GM12878 (cell line): ENCODE results near the gene H2BK1. TPM values are rescaled to one million over a fixed set of nuclear protein-coding genes. Genes with fewer than 3 reads are reported as not detected.

Experiments
- ATAC-seq: fragments of 200-7000 bp; cut with Tn5 transposase; 3 replicates; pipeline ENCODE4 v1.9.1; 2020; ENCODE audit warnings: mild to moderate bottlenecking, moderate library complexity
- BruUV-seq: library from RNA; stranded (reverse); fragments of 400-500 nt; replicated peaks from 2 replicates; lab custom pipeline; 2021; lab: Mats Ljungman, UMichigan
- CTCF ChIA-PET: fragments of 300-600 bp; sonication (Branson Sonifier 250); formaldehyde crosslinking; extraction: SDS; loops from one replicate; lab custom pipeline; 2021; ENCODE audit warnings: inconsistent platforms; lab: Yijun Ruan, JAX
- POLR2A ChIA-PET: fragments of 350-600 bp; formaldehyde crosslinking; extraction: SDS; loops from one replicate; lab custom pipeline; 2021; ENCODE audit warnings: inconsistent platforms; lab: Charles Lee
- RAD21 ChIA-PET: fragments of 300-600 bp; sonication (Branson Sonifier 250); formaldehyde crosslinking; loops from one replicate; lab custom pipeline; 2023; ENCODE audit warnings: antibody characterized with exemption; ENCODE audit not compliant: unreplicated experiment; lab: Charles Lee
- SMC1A ChIA-PET: fragments of 300-600 bp; sonication (Branson Sonifier 250); formaldehyde crosslinking; loops from one replicate; lab custom pipeline; 2023; ENCODE audit not compliant: unreplicated experiment, uncharacterized antibody; lab: Charles Lee
- DNase-seq: peaks from one replicate; pipeline ENCODE4 v3.0.0-alpha.2; 2011; ENCODE audit warnings: low read depth, low spot score
- FAIRE-seq: peaks from 3 replicates; lab custom pipeline; 2011; peaks lifted over from hg19 to GRCh38; lab: Jason Lieb, UNC
- H2AFZ ChIP-seq: 2 replicates; pipeline ENCODE4 v1.6.0; 2011; ENCODE audit warnings: low read depth, low read length, control low read depth; ENCODE audit not compliant: control insufficient read depth
- H3K27ac ChIP-seq: 2 replicates; pipeline ENCODE4 v1.5.1; 2011; ENCODE audit warnings: control low read depth; ENCODE audit not compliant: control insufficient read depth, insufficient read depth
- H3K27me3 ChIP-seq, 2 experiments: replicated peaks in 1 of 2; 2 replicates each; pipeline versions ENCODE4 v1.6.0 to v1.6.1; 2011; ENCODE audit warnings: low read length in 1 of 2; ENCODE audit not compliant: control insufficient read depth in 2 of 2, insufficient read depth in 2 of 2
- H3K36me3 ChIP-seq, 2 experiments: 2 replicates each; pipeline ENCODE4 v1.5.1; 2011; ENCODE audit warnings: low read length in 1 of 2; ENCODE audit not compliant: control insufficient read depth in 2 of 2, insufficient read depth in 2 of 2
- H3K4me1 ChIP-seq: 2 replicates; pipeline ENCODE4 v1.6.1; 2011; ENCODE audit warnings: mild to moderate bottlenecking, low read length, moderate library complexity, mixed read lengths; ENCODE audit not compliant: control insufficient read depth, insufficient read depth
- H3K4me2 ChIP-seq: 2 replicates; pipeline ENCODE4 v1.6.0; 2011; ENCODE audit warnings: control low read depth; ENCODE audit not compliant: control insufficient read depth, insufficient read depth
- H3K4me3 ChIP-seq: fragments of 200-600 bp; sonication (generic); 2 replicates; pipeline ENCODE4 v1.5.1; 2016
- H3K79me2 ChIP-seq: 2 replicates; pipeline ENCODE4 v1.6.0; 2011; ENCODE audit warnings: low read length; ENCODE audit not compliant: control insufficient read depth, insufficient read depth
- H3K9ac ChIP-seq: 2 replicates; pipeline ENCODE4 v1.8.0; 2011; ENCODE audit warnings: low read length, control low read depth, mixed read lengths; ENCODE audit not compliant: control insufficient read depth, insufficient read depth
- H3K9me3 ChIP-seq: replicated peaks from 3 replicates; pipeline ENCODE4 v1.5.1; 2011; ENCODE audit warnings: mild to moderate bottlenecking, low read length; ENCODE audit not compliant: control insufficient read depth, insufficient read depth
- H4K20me1 ChIP-seq: 2 replicates; pipeline ENCODE4 v1.6.0; 2011; ENCODE audit not compliant: control insufficient read depth, insufficient read depth
- BACH1 ChIP-seq: fragments of 450-650 bp; IDR thresholded peaks from 2 replicates; pipeline ENCODE4 v1.6.1; 2017; ENCODE audit warnings: mild to moderate bottlenecking, borderline replicate concordance
- CBX3 ChIP-seq: fragments of 200-600 bp; sonication (generic); IDR thresholded peaks from 2 replicates; pipeline ENCODE4 v1.6.1; 2016; ENCODE audit warnings: low read depth, borderline replicate concordance
- CEBPB ChIP-seq, 2 experiments: fragments of 150-350 bp in 1 of 2; IDR thresholded peaks; 2 replicates each; pipeline ENCODE4 v1.6.1; 2012 to 2014; ENCODE audit warnings: low read depth in 2 of 2, low read length in 2 of 2, borderline replicate concordance in 1 of 2, inconsistent platforms in 1 of 2
- CHD2 ChIP-seq: IDR thresholded peaks from 2 replicates; pipeline ENCODE4 v1.6.1; 2011; ENCODE audit warnings: low read depth, low read length, improper control_type of control experiment, borderline replicate concordance
- EGR1 ChIP-seq, 2 experiments: IDR thresholded peaks; 1 replicate in 1 of 2; 2 replicates in 1 of 2; pipeline ENCODE4 v1.6.1; 2011 to 2012; ENCODE audit warnings: low read depth in 2 of 2, low read length in 2 of 2, borderline replicate concordance in 1 of 2, mild to moderate bottlenecking in 1 of 2, moderate library complexity in 1 of 2
- FOXM1 ChIP-seq: IDR thresholded peaks from 2 replicates; pipeline ENCODE4 v1.6.1; 2012; ENCODE audit warnings: low read depth, mild to moderate bottlenecking, inconsistent platforms, low read length, moderate library complexity
- MEF2B ChIP-seq: fragments of 450-650 bp; IDR thresholded peaks from 2 replicates; pipeline ENCODE4 v1.6.1; 2018; ENCODE audit warnings: mild to moderate bottlenecking, moderate library complexity; ENCODE audit not compliant: partially characterized antibody, poor library complexity, severe bottlenecking
- MXI1 ChIP-seq: fragments of 150-350 bp; IDR thresholded peaks from 2 replicates; pipeline ENCODE4 v1.6.1; 2011; ENCODE audit warnings: low read depth, mild to moderate bottlenecking, inconsistent platforms, low read length, improper control_type of control experiment
- MYC ChIP-seq: IDR thresholded peaks from 2 replicates; pipeline ENCODE4 v1.6.1; 2011; ENCODE audit warnings: mild to moderate bottlenecking, low read length, moderate library complexity, inconsistent platforms; ENCODE audit not compliant: insufficient read depth, insufficient replicate concordance, insufficient read length, severe bottlenecking
- PML ChIP-seq: IDR thresholded peaks from 2 replicates; pipeline ENCODE4 v1.6.1; 2012; ENCODE audit warnings: low read length, inconsistent platforms
- POLR2A ChIP-seq: IDR thresholded peaks from 2 replicates; pipeline ENCODE4 v1.6.1; 2011; ENCODE audit warnings: low read depth, mild to moderate bottlenecking, low read length
- SP1 ChIP-seq: IDR thresholded peaks from one replicate; pipeline ENCODE4 v1.6.1; 2011; ENCODE audit warnings: low read depth, low read length
- STAT1 ChIP-seq: fragments of 450-650 bp; conservative IDR thresholded peaks from 2 replicates; pipeline ENCODE4 v1.6.1; 2014; ENCODE audit warnings: antibody characterized with exemption, mild to moderate bottlenecking
- ZBED1 ChIP-seq: IDR thresholded peaks from 2 replicates; pipeline ENCODE4 v1.6.1; 2016; ENCODE audit warnings: borderline replicate concordance
- ZNF217 ChIP-seq: fragments of 450-650 bp; IDR thresholded peaks from 2 replicates; pipeline ENCODE4 v1.6.1; 2017; ENCODE audit warnings: antibody characterized with exemption, mild to moderate bottlenecking
- ZNF384 ChIP-seq: IDR thresholded peaks from 2 replicates; pipeline ENCODE4 v1.6.1; 2012; ENCODE audit warnings: low read depth, mild to moderate bottlenecking, low read length, improper control_type of control experiment, borderline replicate concordance
- WGBS: methylation state at CpG from one replicate; pipeline ENCODE4 v1.1.6; 2016; ENCODE audit warnings: low lambda C conversion rate; ENCODE audit not compliant: insufficient replicate concordance, insufficient coverage; ENCODE audit errors: missing lambda C conversion rate; 5-methylcytosine and 5-hydroxymethylcytosine counted together
- in situ Hi-C: fragments of 300-500 bp; cut with MboI; formaldehyde crosslinking; loops from 9 replicates; pipeline ENCODE4 v1.14.3; 2018; ENCODE audit warnings: mixed read lengths
- intact Hi-C: fragments of 100-400 bp; cut with micrococcal nuclease; formaldehyde crosslinking; loops from one replicate; pipeline ENCODE4 v1.14.2; 2022; ENCODE audit not compliant: unreplicated experiment
- polyA plus RNA-seq, 11 experiments: library from polyadenylated mRNA; depleted of rRNA in 4 of 11; unstranded in 6 of 11; stranded (reverse) in 5 of 11; fragments of >200 nt; fragmentation: Nextera tagmentation in 4 of 11; fragmentation: Illumina TruSeq in 1 of 11; extraction: Ambion mirVana in 4 of 11; extraction: Trizol in 1 of 11; gene quantifications; 1 replicate in 1 of 11; 2 replicates in 10 of 11; pipeline versions ENCODE4 v1.2.1 to v1.2.3, GENCODE V29; 2011 to 2016; ENCODE audit warnings: inconsistent platforms in 2 of 11, missing spikeins in 2 of 11, low read depth in 1 of 11
- total RNA-seq, 4 experiments: library from RNA; depleted of rRNA in 3 of 4; stranded (reverse); fragments of >200 nt in 3 of 4; fragmentation: Illumina TruSeq in 1 of 4; extraction: Trizol in 1 of 4; gene quantifications; 2 replicates each; pipeline versions ENCODE4 v1.2.1 to v1.2.3, GENCODE V29; 2013 to 2021
- TF ChIP-seq, protein P1 (sequence below): fragments of 450-650 bp; IDR thresholded peaks from 2 replicates; pipeline ENCODE4 v1.6.1; 2017; ENCODE audit warnings: mild to moderate bottlenecking, low read depth, inconsistent platforms; ENCODE audit not compliant: poor library complexity, severe bottlenecking
- TF ChIP-seq, protein P2 (sequence below), 3 experiments: IDR thresholded peaks in 2 of 3; conservative IDR thresholded peaks in 1 of 3; 2 replicates each; pipeline ENCODE4 v1.5.1; 2011; ENCODE audit warnings: low read depth in 3 of 3, low read length in 3 of 3, mild to moderate bottlenecking in 3 of 3, control low read depth in 2 of 3, moderate library complexity in 2 of 3, inconsistent platforms in 1 of 3, mixed read lengths in 1 of 3; ENCODE audit not compliant: control insufficient read depth in 2 of 3, insufficient read depth in 1 of 3; ENCODE audit errors: extremely low read depth in 1 of 3
- TF ChIP-seq, protein P3 (sequence below): fragments of 450-650 bp; IDR thresholded peaks from 2 replicates; pipeline ENCODE4 v1.6.1; 2018; ENCODE audit warnings: mild to moderate bottlenecking, low read depth, moderate library complexity; ENCODE audit not compliant: partially characterized antibody

Gene H2BK1
- total and polyA plus RNA-seq, 10 of the 15 experiments (the other 5 are each of a cell fraction or from before 2014, with no cell fraction given) = 0.54 TPM; not detected in 9

DNA sequence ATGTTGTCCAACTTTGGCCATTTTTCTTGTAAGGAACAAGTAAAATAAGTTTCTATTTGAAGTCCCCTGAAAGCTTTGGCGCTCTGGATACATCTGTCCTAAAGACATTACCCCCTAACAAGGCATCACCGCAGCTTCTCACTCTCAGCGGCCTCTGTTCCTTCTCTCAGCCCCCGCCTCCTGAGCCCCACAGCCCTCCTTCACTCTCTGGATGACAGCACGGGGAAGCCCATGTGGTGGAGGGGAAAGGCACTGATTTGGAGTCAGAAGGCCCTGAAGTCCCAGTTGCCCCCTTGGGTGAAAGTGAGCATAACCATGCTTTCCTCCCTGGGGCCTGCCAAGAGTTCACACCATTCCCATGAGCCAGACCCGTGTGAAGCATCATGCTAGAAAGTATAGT is 4.6 kb downstream of the H2BK1 start:
- FAIRE-seq (no peak), ATAC-seq (peak; percentile 64), DNase-seq (no peak)
- 8% methylated on average over 6 of the region's 6 CpGs for whole genome bisulfite sequencing
- H3K9me3 ChIP-seq = no peaks in the 10 kb centered on the region
- no peaks in the 10 kb centered on the region for H3K36me3 ChIP-seq
- H4K20me1 ChIP-seq = no peaks in the 10 kb centered on the region
- BruUV-seq = no TSS peak
- in situ Hi-C loops (no loop called here), intact Hi-C loops (no loop called here)
- no peaks in the 10 kb centered on the region for H3K4me1 ChIP-seq
- TF ChIP-seq ZNF217 (no peak), MXI1 (no peak), FOXM1 (no peak), ZNF384 (no peak), STAT1 (no peak), BACH1 (no peak), ZBED1 (no peak), EGR1 (IDR thresholded peaks at IDR 0.05; ENCODE audit: borderline replicate concordance in 1 of 2, low read depth in 2 of 2, low read length in 2 of 2) (no peak), POLR2A (no peak), CBX3 (no peak), MEF2B (no peak), CHD2 (no peak), MYC (no peak), SP1 (no peak), CEBPB (IDR thresholded peaks at IDR 0.05; ENCODE audit: borderline replicate concordance in 1 of 2, low read depth in 2 of 2, low read length in 2 of 2) (no peak), PML (no peak)
- TF ChIP-seq, protein P1, sequence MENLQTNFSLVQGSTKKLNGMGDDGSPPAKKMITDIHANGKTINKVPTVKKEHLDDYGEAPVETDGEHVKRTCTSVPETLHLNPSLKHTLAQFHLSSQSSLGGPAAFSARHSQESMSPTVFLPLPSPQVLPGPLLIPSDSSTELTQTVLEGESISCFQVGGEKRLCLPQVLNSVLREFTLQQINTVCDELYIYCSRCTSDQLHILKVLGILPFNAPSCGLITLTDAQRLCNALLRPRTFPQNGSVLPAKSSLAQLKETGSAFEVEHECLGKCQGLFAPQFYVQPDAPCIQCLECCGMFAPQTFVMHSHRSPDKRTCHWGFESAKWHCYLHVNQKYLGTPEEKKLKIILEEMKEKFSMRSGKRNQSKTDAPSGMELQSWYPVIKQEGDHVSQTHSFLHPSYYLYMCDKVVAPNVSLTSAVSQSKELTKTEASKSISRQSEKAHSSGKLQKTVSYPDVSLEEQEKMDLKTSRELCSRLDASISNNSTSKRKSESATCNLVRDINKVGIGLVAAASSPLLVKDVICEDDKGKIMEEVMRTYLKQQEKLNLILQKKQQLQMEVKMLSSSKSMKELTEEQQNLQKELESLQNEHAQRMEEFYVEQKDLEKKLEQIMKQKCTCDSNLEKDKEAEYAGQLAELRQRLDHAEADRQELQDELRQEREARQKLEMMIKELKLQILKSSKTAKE = no peak
- TF ChIP-seq, protein P2, sequence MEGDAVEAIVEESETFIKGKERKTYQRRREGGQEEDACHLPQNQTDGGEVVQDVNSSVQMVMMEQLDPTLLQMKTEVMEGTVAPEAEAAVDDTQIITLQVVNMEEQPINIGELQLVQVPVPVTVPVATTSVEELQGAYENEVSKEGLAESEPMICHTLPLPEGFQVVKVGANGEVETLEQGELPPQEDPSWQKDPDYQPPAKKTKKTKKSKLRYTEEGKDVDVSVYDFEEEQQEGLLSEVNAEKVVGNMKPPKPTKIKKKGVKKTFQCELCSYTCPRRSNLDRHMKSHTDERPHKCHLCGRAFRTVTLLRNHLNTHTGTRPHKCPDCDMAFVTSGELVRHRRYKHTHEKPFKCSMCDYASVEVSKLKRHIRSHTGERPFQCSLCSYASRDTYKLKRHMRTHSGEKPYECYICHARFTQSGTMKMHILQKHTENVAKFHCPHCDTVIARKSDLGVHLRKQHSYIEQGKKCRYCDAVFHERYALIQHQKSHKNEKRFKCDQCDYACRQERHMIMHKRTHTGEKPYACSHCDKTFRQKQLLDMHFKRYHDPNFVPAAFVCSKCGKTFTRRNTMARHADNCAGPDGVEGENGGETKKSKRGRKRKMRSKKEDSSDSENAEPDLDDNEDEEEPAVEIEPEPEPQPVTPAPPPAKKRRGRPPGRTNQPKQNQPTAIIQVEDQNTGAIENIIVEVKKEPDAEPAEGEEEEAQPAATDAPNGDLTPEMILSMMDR (IDR thresholded peaks at IDR 0.05 in 2 of 3, conservative IDR thresholded peaks at IDR 0.05 in 1 of 3; ENCODE audit: control insufficient read depth in 2 of 3, extremely low read depth in 1 of 3, insufficient read depth in 1 of 3, low read depth in 3 of 3, low read length in 3 of 3) = no peak
- TF ChIP-seq, protein P3, sequence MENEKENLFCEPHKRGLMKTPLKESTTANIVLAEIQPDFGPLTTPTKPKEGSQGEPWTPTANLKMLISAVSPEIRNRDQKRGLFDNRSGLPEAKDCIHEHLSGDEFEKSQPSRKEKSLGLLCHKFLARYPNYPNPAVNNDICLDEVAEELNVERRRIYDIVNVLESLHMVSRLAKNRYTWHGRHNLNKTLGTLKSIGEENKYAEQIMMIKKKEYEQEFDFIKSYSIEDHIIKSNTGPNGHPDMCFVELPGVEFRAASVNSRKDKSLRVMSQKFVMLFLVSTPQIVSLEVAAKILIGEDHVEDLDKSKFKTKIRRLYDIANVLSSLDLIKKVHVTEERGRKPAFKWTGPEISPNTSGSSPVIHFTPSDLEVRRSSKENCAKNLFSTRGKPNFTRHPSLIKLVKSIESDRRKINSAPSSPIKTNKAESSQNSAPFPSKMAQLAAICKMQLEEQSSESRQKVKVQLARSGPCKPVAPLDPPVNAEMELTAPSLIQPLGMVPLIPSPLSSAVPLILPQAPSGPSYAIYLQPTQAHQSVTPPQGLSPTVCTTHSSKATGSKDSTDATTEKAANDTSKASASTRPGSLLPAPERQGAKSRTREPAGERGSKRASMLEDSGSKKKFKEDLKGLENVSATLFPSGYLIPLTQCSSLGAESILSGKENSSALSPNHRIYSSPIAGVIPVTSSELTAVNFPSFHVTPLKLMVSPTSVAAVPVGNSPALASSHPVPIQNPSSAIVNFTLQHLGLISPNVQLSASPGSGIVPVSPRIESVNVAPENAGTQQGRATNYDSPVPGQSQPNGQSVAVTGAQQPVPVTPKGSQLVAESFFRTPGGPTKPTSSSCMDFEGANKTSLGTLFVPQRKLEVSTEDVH = no peak
- no peak overlapping the region for H3K4me3 ChIP-seq
- H3K79me2 ChIP-seq = no peaks in the 10 kb centered on the region
- H3K27me3 ChIP-seq = peaks cover 1 to 2% of the 10 kb centered on the region in 2 experiments; a peak in 3 of 4 replicates
- RAD21 ChIA-PET = no interaction called here
- H3K4me2 ChIP-seq = no peak overlapping the region
- no peak overlapping the region for H3K27ac ChIP-seq
- POLR2A ChIA-PET = no interaction called here
- no peak overlapping the region for H2AFZ ChIP-seq
- CTCF ChIA-PET = no interaction called here
- no peak overlapping the region for H3K9ac ChIP-seq
- SMC1A ChIA-PET = no interaction called here
